HG03025 (cell line): ENCODE measurements around the gene MED12L.
"Not testable (repeated sequence)": the region's sequence is repeated elsewhere in the genome, so short reads cannot be mapped to it uniquely, and the experiment has no call there.

Experiments
- ATAC-seq: cut with Tn5 transposase; IDR thresholded peaks from one replicate; pipeline ENCODE4 v1.9.1; 2021; ENCODE audit warnings: mild to moderate bottlenecking, moderate library complexity; ENCODE audit not compliant: unreplicated experiment, low FRiP score

MED12L gene

DNA sequence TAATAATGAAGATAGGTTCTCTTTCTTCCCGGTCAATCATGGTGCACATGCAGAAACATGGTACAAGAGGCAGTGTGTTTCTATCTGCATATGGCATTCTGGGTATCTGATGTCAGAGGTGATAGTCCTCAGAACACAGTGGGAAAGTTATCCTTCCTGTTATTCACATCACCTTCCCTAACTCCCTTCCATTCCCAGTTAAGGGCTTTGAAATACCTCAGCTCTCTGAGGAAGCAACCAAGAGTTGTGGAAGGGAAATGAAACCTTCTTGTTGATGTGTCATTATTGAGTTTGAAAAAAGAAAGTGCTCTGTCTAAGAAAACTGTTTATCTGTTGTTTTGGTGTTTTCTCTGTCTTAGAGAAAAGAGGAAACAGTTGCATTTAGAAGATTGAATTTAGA, 265.8 kb downstream of the MED12L start:
- peak; percentile 84 for ATAC-seq

DNA sequence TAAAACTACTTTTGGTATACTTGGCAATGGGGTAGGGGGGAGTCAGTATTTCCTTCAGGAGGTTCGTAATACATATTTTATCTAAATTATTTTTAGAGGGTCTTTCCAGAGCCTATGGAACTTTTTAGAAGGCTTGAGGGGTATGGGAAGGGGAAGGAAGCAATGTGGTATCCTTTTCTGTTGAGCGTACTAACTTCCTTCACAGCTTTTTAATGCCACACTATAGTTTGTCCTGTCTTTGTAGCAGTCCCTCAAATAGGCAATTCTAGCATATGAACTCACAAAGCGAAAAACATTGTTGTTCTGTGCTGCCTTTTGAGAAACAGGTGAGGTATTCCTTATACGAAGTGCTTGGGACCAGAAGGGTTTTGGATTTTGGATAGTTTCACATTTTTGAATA, 266.2 kb downstream of the MED12L start:
- peak; percentile 23 for ATAC-seq

DNA sequence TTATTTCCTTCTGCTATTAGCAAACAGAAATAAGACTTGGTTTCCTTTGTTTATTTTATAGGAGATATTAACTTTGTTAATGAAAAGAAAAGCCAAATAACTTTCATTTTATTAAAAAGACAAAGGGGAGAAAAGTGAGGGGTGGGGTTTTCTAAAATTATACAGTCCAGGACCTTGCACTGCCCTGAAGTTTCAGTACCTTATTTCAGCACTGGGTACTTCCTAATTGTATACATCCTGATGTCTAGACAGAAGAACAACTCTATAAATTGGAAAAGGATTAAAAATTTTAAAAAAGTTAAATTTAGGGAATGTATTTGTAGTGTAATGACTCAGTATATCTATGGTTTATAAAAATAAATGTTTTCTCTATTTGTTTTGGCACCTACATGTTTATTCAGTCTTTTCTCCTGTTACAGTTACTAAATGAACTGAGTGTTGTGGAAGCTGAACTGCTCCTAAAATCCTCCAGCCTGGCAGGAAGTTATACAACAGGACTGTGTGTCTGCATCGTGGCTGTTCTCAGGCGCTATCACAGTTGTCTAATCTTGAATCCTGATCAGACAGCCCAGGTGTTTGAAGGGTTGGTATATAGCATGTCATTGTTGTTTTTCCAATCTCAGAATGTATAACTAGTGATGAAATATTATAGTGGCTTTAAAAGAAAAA, 271.5 kb downstream of the MED12L start:
- ATAC-seq: no peak

- ATAC-seq: no peak
These were observed 272.0 kb downstream of the MED12L start for GRCh38 chr3:151357463-151357850.

DNA sequence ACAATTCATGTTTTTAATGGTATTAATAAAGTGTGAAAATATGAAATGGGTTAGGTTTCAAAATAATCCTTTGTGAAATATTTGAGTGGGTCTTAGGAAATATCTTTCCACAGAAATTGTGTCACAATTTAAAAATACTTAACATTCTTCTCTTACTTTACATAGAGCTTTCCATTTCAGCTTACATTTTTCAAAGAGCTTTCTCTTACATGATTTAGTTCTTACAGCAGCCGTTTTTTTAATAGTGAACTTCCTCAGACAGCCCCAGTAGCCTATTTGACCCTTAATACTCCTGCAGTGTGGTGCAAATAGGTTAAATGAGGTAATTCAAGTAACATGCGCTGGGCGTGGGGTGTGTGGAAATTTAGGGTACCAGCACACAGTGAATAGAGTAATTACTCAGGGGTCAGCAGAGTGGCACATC, 277.3 kb downstream of the MED12L start:
- ATAC-seq: no peak

- no peak for ATAC-seq
These were observed 281.5 kb downstream of the MED12L start for GRCh38 chr3:151366993-151367392.

GRCh38 chr3:151367448-151367847, 282.0 kb downstream of the MED12L start:
- no peak for ATAC-seq

GRCh38 chr3:151371526-151371925, 286.1 kb downstream of the MED12L start:
- no peak for ATAC-seq

DNA sequence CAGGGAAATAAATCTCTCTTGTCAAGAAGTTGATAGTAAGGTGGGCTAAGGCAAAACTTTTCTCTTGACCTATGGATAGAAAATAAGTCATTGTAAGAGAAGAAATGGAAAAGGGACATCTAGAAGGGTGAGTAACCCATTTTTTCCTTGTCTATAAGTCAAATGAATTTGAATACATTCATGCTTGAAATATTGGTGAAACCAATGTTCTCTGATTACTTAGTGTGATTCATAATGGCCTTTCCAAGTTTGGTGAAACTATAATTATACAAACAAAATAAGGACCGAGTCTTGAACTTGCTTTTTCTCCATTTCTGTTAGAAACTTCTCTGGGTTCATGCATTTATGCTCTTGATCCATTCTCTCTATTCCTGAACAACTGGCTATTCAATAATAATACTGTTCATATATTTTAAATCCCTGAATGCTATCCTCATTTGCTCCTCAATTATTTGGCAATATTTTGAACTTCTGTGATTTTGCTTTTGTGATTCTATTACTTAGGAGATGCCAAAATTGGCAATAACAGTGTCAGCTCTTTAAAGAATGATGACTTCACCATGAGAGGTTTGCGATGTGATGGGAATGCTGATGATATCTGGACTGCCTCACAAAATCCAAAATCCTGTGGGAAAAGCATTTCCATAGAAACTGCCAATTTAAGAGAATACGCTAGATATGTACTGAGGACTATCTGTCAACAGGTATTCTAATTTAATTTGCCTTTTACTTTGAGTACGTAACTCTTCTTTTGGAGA, 286.8 kb downstream of the MED12L start:
- no peak for ATAC-seq

DNA sequence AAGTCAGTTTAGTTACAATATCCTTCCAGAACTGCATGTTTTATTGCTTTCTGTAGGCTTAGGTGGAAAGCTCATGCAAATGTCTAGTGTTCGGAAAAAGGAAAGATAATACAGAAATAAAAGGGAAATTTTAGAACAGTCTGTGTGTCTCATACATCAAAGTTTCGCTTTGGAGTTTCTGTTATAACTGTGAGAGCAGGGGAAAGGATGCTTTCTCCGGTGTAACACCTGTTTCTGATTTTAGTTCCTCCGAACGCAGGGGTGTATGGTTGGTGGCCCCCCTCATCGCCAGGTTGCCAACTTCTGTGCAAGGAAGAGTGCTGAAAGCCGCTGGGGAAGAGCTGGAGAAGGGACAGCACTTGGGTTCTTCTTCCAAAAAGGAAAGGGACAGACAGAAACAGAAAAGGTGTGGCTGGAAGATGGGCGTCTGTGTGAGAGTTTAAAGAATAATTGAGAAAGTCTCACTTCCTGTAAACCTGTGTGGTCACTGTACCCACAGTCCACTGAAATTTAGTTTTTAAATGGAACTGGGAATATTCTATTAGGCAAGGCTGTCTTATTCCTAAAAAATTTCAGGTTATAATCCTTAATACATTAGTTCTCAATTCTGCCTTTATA, 292.4 kb downstream of the MED12L start:
- ATAC-seq: peak; percentile 86

GRCh38 chr3:151379083-151379734, 293.7 kb downstream of the MED12L start:
- ATAC-seq: no peak

- no peak for ATAC-seq
These were observed 297.2 kb downstream of the MED12L start for GRCh38 chr3:151382671-151383070.

DNA sequence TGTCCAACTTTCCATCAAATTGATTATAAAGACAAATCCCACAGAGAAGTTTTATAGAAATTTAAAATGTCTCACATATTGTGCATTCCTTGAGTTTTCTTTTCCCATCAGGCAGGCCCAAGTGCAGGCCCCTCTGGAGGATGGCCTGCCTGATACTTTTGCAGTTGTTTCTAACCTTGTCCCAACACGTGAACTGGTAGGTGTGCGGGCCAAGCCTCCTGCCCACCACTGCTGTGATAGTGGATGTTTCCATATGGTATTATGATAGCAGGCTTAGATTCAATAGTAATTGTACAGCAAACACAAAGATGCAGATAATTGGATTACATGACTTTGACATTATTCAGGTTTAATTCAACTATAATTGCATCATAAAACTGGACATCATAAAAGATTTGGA, 297.6 kb downstream of the MED12L start:
- ATAC-seq: no peak

- no peak for ATAC-seq
These were observed 298.5 kb downstream of the MED12L start for GRCh38 chr3:151383956-151384355.

DNA sequence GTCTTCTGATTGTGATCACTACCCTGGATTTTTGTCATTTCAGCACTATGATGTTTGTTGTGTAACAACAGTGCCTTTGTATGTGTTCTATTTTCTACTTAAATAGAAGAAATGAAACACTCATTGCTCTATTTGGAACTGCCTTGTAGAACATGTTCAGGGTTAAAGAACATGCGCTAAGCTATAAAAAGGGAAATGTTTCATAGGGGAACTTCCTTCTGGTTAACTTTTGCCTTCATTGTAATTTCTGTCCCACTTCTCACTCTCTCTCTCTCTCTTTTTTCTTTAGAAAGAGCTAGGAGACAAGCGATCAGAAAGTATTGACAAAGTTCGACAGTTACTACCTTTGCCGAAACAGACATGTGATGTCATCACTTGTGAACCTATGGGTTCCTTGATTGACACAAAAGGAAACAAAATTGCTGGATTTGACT, 299.3 kb downstream of the MED12L start, which contains the start of gene P2RY12:
Gene P2RY12 (minus strand): TSS at position 13 of the 434 bp plus-strand sequence. CDS start 45,908 bp downstream, outside the sequence.
- ATAC-seq: peak; percentile 59

DNA sequence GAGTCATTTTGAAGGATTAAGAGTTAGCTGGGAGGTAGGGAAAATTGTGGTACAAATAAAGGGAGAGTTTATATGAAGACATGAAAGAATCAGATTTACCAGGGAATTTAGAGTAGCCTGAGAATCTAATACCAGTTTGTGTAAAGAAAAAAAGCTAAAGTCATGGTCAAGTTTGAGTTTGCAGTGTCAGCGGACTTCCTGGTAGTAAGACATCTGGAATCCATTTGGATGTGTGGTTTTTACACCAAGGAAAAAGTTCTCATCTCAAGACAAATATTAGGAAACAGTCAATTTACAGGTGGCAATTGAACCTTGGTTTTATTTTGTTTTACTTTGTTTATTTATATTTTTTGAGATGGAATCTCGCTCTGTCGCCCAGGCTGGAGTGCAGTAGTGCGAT, 300.6 kb downstream of the MED12L start:
- ATAC-seq: no peak

DNA sequence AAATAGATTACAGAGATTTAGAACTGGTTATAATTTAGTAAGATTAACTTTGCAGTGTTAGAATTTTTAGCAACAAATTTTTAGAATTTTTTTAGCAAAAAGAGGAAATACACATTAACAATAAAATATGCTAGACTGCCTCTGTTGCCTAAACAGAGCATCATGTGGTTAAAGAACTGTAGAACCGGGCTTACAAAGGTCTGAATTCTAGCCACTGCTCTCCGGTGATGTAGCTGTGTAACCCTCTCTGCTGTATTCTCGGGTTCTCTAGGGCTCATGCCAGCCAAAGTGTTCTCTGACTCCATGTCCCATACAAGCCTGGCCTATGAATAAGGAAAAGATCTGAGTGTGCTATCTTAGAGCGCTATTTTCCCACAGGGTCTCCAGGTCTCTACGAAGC, 302.0 kb downstream of the MED12L start:
- ATAC-seq: no peak

DNA sequence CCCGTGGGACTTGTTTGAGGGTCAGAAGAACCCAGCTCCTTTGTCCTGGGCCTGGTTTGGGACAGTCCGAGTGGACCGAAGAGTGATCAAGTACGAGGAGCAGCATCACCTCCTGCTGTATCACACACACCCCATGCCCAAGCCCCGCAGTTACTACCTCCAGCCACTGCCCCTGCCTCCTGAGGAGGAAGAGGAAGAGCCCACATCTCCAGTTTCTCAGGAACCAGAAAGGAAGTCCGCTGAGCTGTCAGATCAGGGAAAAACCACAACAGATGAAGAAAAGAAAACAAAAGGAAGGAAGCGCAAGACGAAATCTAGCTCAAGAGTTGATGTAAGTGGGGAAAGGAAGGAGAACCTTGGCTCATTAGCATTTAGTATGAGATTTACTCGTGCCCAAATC, 302.4 kb downstream of the MED12L start:
- no peak for ATAC-seq

- no peak for ATAC-seq
These were observed 306.3 kb downstream of the MED12L start for GRCh38 chr3:151391720-151392119.

DNA sequence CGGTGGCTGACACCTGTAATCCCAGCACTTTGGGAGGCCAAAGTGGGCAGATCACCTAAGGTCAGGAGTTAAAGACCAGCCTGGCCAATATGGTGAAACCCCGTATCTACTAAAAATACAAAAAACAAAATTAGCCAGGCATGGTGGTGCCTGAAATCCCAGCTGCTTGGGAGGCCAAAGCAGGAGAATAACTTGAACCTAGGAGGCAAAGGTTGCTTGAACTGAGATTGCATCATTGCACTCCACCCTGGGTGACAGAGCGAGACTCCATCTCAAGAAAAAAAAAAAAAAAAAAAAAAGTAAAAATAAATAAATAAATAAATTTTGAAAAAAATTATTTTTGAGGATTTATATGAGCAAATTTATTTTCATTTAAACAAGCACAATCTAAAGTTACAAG, 306.7 kb downstream of the MED12L start:
- ATAC-seq: not testable (repeated sequence)
